Upper lobe of right lung (tissue), 1 donor: ENCODE measurements around the gene TAAR1. TPM values are rescaled to one million over a fixed set of nuclear protein-coding genes. Genes with fewer than 3 reads are reported as not detected.
"Not testable (repeated sequence)": the region's sequence is repeated elsewhere in the genome, so short reads cannot be mapped to it uniquely, and the experiment has no call there.

Source experiments
- ATAC-seq: fragments of 200-7000 bp; cut with Tn5 transposase; one replicate; pipeline ENCODE4 v1.9.1; 2020; ENCODE audit warnings: mild to moderate bottlenecking, moderate library complexity
- DNase-seq: peaks from one replicate; pipeline ENCODE4 v3.0.0-alpha.2; 2020
- H3K27ac ChIP-seq: fragments of 200-600 bp; one replicate; pipeline ENCODE4 v1.8.0; 2022
- H3K27me3 ChIP-seq: fragments of 200-600 bp; one replicate; pipeline ENCODE4 v1.8.0; 2022; ENCODE audit warnings: mild to moderate bottlenecking
- H3K36me3 ChIP-seq: fragments of 200-600 bp; one replicate; pipeline ENCODE4 v1.8.0; 2022
- H3K4me1 ChIP-seq: fragments of 200-600 bp; one replicate; pipeline ENCODE4 v1.8.0; 2022
- H3K4me3 ChIP-seq: fragments of 200-600 bp; one replicate; pipeline ENCODE4 v1.8.0; 2022; ENCODE audit warnings: mild to moderate bottlenecking
- H3K9me3 ChIP-seq: fragments of 200-600 bp; one replicate; pipeline ENCODE4 v1.8.0; 2022
- CTCF ChIP-seq: fragments of 200-600 bp; IDR thresholded peaks from one replicate; pipeline ENCODE4 v1.8.0; 2022; ENCODE audit warnings: antibody characterized with exemption
- intact Hi-C: fragments of 100-400 bp; cut with DNase I; formaldehyde crosslinking; loops from one replicate; pipeline ENCODE4 v1.11.0; 2022
- total RNA-seq: library from RNA; stranded (reverse); fragmentation: NEBNext Ultra II Directional; extraction: Animal tissue kit (Norgen Biotek cat#: 25700); gene quantifications from one replicate; pipeline ENCODE4 v1.2.1, GENCODE V29; 2021
- donor health status: DM: no; HTN: yes; CAD: no; lungs with severe emphysema.

Gene TAAR1
- total RNA-seq, 1 donor from 2014 or later: not detected

GRCh38 chr6:132684272-132684671 lies 25.3 kb upstream of the TAAR1 start:
- no peaks in the 10 kb centered on the region for H3K36me3 ChIP-seq
- no peak overlapping the region for H3K4me3 ChIP-seq
- no peak for TF ChIP-seq CTCF
- H3K4me1 ChIP-seq: no peaks in the 10 kb centered on the region
- DNase-seq (no peak), ATAC-seq (no peak)
- no peaks in the 10 kb centered on the region for H3K9me3 ChIP-seq
- H3K27ac ChIP-seq: no peak overlapping the region
- no peaks in the 10 kb centered on the region for H3K27me3 ChIP-seq
- intact Hi-C loops: no loop called here

GRCh38 chr6:132683543-132683942 lies 24.6 kb upstream of the TAAR1 start:
- Histone ChIP-seq H3K4me3 (no peak overlapping the region), H3K27ac (no peak overlapping the region), H3K36me3 (no peaks in the 10 kb centered on the region), H3K9me3 (no peaks in the 10 kb centered on the region), H3K27me3 (no peaks in the 10 kb centered on the region), H3K4me1 (no peaks in the 10 kb centered on the region)
- intact Hi-C loops: no loop called here
- DNase-seq: no peak
- TF ChIP-seq CTCF: no peak
- ATAC-seq: peak; percentile 64

- H3K4me3 ChIP-seq, DNase-seq, intact Hi-C loops, H3K27ac ChIP-seq, H3K9me3 ChIP-seq, H3K4me1 ChIP-seq, H3K27me3 ChIP-seq, H3K36me3 ChIP-seq, ATAC-seq: not testable (repeated sequence)
Measured at GRCh38 chr6:132679094-132679493, 20.1 kb upstream of the TAAR1 start.

GRCh38 chr6:132675749-132676148 lies 16.8 kb upstream of the TAAR1 start:
- DNase-seq: no peak
- Histone ChIP-seq H3K27me3 (no peaks in the 10 kb centered on the region), H3K27ac (no peak overlapping the region), H3K36me3 (no peaks in the 10 kb centered on the region), H3K4me3 (no peak overlapping the region), H3K4me1 (no peaks in the 10 kb centered on the region), H3K9me3 (no peaks in the 10 kb centered on the region)
- peak; percentile 71 for ATAC-seq
- TF ChIP-seq CTCF: no peak
- intact Hi-C loops: no loop called here

GRCh38 chr6:132675002-132675401 lies 16.0 kb upstream of the TAAR1 start:
- Histone ChIP-seq H3K36me3 (no peaks in the 10 kb centered on the region), H3K27me3 (no peaks in the 10 kb centered on the region), H3K27ac (no peak overlapping the region), H3K4me3 (no peak overlapping the region), H3K9me3 (no peaks in the 10 kb centered on the region), H3K4me1 (no peaks in the 10 kb centered on the region)
- TF ChIP-seq CTCF: no peak
- ATAC-seq: peak; percentile 25
- no peak for DNase-seq
- intact Hi-C loops: no loop called here

GRCh38 chr6:132673376-132674094 lies 14.6 kb upstream of the TAAR1 start:
- intact Hi-C loops: no loop called here
- ATAC-seq (no peak), DNase-seq (no peak)
- Histone ChIP-seq H3K36me3 (no peaks in the 10 kb centered on the region), H3K27me3 (no peaks in the 10 kb centered on the region), H3K9me3 (no peaks in the 10 kb centered on the region), H3K4me3 (no peak overlapping the region), H3K4me1 (no peaks in the 10 kb centered on the region), H3K27ac (no peak overlapping the region)
- TF ChIP-seq CTCF: no peak
